K562 (cell line): ENCODE results near the gene SPRY4. TPM values are rescaled to one million over a fixed set of nuclear protein-coding genes. Genes with fewer than 3 reads are reported as not detected.

Source experiments
- ATF1 ChIP-seq, 2 experiments: fragments of 450-650 bp in 1 of 2; IDR thresholded peaks; 2 replicates each; pipeline ENCODE4 v1.6.1; 2016; ENCODE audit warnings: missing compliant biosample characterization in 1 of 2, missing genetic modification characterization in 1 of 2
- CBX3 ChIP-seq, 2 experiments: IDR thresholded peaks; 1 replicate in 1 of 2; 2 replicates in 1 of 2; pipeline ENCODE4 v1.6.1; 2012; ENCODE audit warnings: inconsistent platforms in 2 of 2, low read length in 2 of 2, borderline replicate concordance in 1 of 2, control low read depth in 1 of 2
- FOXK1 ChIP-seq: sonication (generic); formaldehyde crosslinking; IDR thresholded peaks from 2 replicates; pipeline ENCODE4 v1.8.0; 2022; ENCODE audit warnings: missing genetic modification reagents, mild to moderate bottlenecking, borderline replicate concordance
- JUN ChIP-seq, 2 experiments: sonication (generic) in 1 of 2; formaldehyde crosslinking in 1 of 2; IDR thresholded peaks; 2 replicates each; pipeline versions ENCODE4 v1.6.1 to v1.8.0; 2012 to 2022; ENCODE audit warnings: borderline replicate concordance in 2 of 2, mild to moderate bottlenecking in 2 of 2, improper control_type of control experiment in 1 of 2, low read depth in 1 of 2, low read length in 1 of 2, missing genetic modification reagents in 1 of 2
- LARP7 ChIP-seq: fragments of 450-650 bp; IDR thresholded peaks from 2 replicates; pipeline ENCODE4 v1.6.1; 2016
- UBTF ChIP-seq, 2 experiments: IDR thresholded peaks; 2 replicates each; pipeline ENCODE4 v1.6.1; 2012; ENCODE audit warnings: improper control_type of control experiment in 2 of 2, low read depth in 2 of 2, low read length in 2 of 2, borderline replicate concordance in 1 of 2
- ZBED1 ChIP-seq: IDR thresholded peaks from 2 replicates; pipeline ENCODE4 v1.6.1; 2014
- ZNF140 ChIP-seq: fragments of 250-450 bp; sonication (Bioruptor Pico); IDR thresholded peaks from 2 replicates; pipeline ENCODE4 v1.8.0; 2021; ENCODE audit warnings: moderate library complexity, mild to moderate bottlenecking, inconsistent platforms
- ZNF280A ChIP-seq: fragments of 450-650 bp; IDR thresholded peaks from 2 replicates; pipeline ENCODE4 v1.6.1; 2018; ENCODE audit warnings: mild to moderate bottlenecking, low read depth; ENCODE audit not compliant: partially characterized antibody
- ZNF347 ChIP-seq: fragments of 450-650 bp; formaldehyde crosslinking; IDR thresholded peaks from 2 replicates; pipeline ENCODE4 v1.4.0; 2020; ENCODE audit warnings: low read depth, mild to moderate bottlenecking, moderate library complexity
- ZNF785 ChIP-seq: fragments of 250-450 bp; sonication (Bioruptor Pico); IDR thresholded peaks from 2 replicates; pipeline ENCODE4 v1.4.0; 2020; ENCODE audit warnings: mild to moderate bottlenecking
- ZSCAN29 ChIP-seq: fragments of 450-650 bp; IDR thresholded peaks from 2 replicates; pipeline ENCODE4 v1.6.1; 2017
- polyA plus RNA-seq, 8 experiments: library from polyadenylated mRNA; depleted of rRNA in 4 of 8; stranded (reverse) in 5 of 8; unstranded in 3 of 8; fragments of >200 nt; fragmentation: Nextera tagmentation in 2 of 8; fragmentation: Illumina TruSeq in 1 of 8; extraction: Ambion mirVana in 2 of 8; extraction: Trizol in 1 of 8; gene quantifications; 2 replicates each; pipeline versions ENCODE4 v1.2.1 to v1.2.3, GENCODE V29; 2011 to 2014; ENCODE audit warnings: inconsistent platforms in 1 of 8, missing spikeins in 1 of 8
- total RNA-seq, 7 experiments: library from RNA; depleted of rRNA in 6 of 7; stranded (reverse); fragments of >200 nt in 6 of 7; fragmentation: Illumina TruSeq in 2 of 7; extraction: Trizol in 2 of 7; gene quantifications; 2 replicates each; pipeline versions ENCODE4 v1.2.1 to v1.2.3, GENCODE V29; 2011 to 2021; ENCODE audit warnings: low replicate concordance in 1 of 7
- TF ChIP-seq, protein P1 (sequence below): sonication (generic); formaldehyde crosslinking; IDR thresholded peaks from 2 replicates; pipeline ENCODE4 v1.8.0; 2022; ENCODE audit warnings: mild to moderate bottlenecking, missing genetic modification reagents
- TF ChIP-seq, protein P2 (sequence below): fragments of 250-450 bp; sonication (Bioruptor Pico); IDR thresholded peaks from 2 replicates; pipeline ENCODE4 v1.5.0; 2021
- TF ChIP-seq, protein P3 (sequence below): sonication (generic); formaldehyde crosslinking; IDR thresholded peaks from 2 replicates; pipeline ENCODE4 v1.9.0; 2022; ENCODE audit warnings: mild to moderate bottlenecking, missing genetic modification reagents
- TF ChIP-seq, protein P4 (sequence below): fragments of 450-650 bp; IDR thresholded peaks from 2 replicates; pipeline ENCODE4 v1.7.0; 2016; ENCODE audit warnings: borderline replicate concordance
- TF ChIP-seq, protein P5 (sequence below): fragments of 450-650 bp; formaldehyde crosslinking; IDR thresholded peaks from 2 replicates; pipeline ENCODE4 v1.4.0; 2020; ENCODE audit warnings: mild to moderate bottlenecking, moderate library complexity

The SPRY4 gene
- total and polyA plus RNA-seq, 9 of the 15 experiments (the other 6 are each of a cell fraction or from before 2014, with no cell fraction given): 2.6 to 24.2 (median 9.5) TPM

DNA sequence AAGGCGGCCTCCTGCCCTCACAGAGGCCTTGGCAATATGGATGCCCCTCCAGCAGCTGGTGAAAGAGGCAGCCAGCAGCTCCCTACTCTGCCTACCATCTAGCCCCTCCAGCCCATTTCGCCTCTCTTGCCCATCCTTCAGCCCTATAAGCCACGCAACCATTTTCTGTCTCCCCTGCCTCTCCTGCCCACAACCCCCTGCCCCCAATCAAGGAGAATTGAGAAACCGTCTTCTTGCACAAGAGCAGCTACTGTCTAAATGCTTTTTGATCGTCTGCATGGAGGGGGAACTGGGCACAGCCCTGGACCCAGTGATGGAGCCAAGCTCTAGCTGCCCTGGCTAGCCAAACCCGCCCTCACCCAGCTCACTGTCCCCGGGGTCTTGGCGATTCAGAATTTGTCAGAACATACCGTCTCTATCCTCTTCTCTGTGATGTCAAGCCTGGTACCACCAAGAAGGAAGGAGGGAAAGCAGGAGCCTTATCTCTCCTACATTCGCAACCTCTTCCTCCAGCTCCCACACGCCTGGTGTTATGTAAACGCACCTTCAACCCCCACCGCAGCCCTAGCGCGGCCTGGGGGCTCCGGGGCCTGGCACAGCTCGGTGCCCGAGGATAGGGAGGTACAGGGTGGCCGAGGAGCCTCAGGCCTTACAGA, 1.2 kb downstream of the SPRY4 start (continued):
- TF ChIP-seq UBTF (IDR thresholded peaks at IDR 0.05; ENCODE audit: borderline replicate concordance in 1 of 2, low read depth in 2 of 2, low read length in 2 of 2) (no peak), LARP7 (no peak), JUN (IDR thresholded peaks at IDR 0.05; ENCODE audit: borderline replicate concordance, low read depth, low read length) (no peak), JUN (CRISPR knock-in tag; IDR thresholded peaks at IDR 0.05; ENCODE audit: borderline replicate concordance) (0 out of 2 replicates have a peak, but pooled peaks have one; percentile 54), ZNF785 (CRISPR knock-in tag) (no peak), FOXK1 (CRISPR knock-in tag) (no peak), ZNF347 (CRISPR knock-in tag) (no peak), ZSCAN29 (no peak), ATF1 (CRISPR knock-in tag; IDR thresholded peaks at IDR 0.05) (no peak), ATF1 (tag; IDR thresholded peaks at IDR 0.05) (peak; percentile 53), CBX3 (IDR thresholded peaks at IDR 0.05; ENCODE audit: borderline replicate concordance in 1 of 2, low read length in 2 of 2) (0 out of 3 replicates have a peak, but pooled peaks of 1 of the 2 experiments have one; percentile 21), ZNF280A (no peak), ZNF140 (CRISPR knock-in tag) (no peak), ZBED1 (0 out of 2 replicates have a peak, but pooled peaks have one; percentile 60)
- TF ChIP-seq, protein P1, sequence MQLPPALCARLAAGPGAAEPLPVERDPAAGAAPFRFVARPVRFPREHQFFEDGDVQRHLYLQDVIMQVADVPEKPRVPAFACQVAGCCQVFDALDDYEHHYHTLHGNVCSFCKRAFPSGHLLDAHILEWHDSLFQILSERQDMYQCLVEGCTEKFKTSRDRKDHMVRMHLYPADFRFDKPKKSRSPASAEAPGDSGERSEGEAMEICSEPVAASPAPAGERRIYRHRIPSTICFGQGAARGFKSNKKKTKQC (CRISPR knock-in tag): no peak
- TF ChIP-seq, protein P2, sequence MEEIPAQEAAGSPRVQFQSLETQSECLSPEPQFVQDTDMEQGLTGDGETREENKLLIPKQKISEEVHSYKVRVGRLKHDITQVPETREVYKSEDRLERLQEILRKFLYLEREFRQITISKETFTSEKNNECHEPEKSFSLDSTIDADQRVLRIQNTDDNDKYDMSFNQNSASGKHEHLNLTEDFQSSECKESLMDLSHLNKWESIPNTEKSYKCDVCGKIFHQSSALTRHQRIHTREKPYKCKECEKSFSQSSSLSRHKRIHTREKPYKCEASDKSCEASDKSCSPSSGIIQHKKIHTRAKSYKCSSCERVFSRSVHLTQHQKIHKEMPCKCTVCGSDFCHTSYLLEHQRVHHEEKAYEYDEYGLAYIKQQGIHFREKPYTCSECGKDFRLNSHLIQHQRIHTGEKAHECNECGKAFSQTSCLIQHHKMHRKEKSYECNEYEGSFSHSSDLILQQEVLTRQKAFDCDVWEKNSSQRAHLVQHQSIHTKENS (CRISPR knock-in tag): no peak
- TF ChIP-seq, protein P3, sequence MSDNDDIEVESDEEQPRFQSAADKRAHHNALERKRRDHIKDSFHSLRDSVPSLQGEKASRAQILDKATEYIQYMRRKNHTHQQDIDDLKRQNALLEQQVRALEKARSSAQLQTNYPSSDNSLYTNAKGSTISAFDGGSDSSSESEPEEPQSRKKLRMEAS: no peak
- TF ChIP-seq, protein P4, sequence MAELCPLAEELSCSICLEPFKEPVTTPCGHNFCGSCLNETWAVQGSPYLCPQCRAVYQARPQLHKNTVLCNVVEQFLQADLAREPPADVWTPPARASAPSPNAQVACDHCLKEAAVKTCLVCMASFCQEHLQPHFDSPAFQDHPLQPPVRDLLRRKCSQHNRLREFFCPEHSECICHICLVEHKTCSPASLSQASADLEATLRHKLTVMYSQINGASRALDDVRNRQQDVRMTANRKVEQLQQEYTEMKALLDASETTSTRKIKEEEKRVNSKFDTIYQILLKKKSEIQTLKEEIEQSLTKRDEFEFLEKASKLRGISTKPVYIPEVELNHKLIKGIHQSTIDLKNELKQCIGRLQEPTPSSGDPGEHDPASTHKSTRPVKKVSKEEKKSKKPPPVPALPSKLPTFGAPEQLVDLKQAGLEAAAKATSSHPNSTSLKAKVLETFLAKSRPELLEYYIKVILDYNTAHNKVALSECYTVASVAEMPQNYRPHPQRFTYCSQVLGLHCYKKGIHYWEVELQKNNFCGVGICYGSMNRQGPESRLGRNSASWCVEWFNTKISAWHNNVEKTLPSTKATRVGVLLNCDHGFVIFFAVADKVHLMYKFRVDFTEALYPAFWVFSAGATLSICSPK: no peak
- TF ChIP-seq, protein P5, sequence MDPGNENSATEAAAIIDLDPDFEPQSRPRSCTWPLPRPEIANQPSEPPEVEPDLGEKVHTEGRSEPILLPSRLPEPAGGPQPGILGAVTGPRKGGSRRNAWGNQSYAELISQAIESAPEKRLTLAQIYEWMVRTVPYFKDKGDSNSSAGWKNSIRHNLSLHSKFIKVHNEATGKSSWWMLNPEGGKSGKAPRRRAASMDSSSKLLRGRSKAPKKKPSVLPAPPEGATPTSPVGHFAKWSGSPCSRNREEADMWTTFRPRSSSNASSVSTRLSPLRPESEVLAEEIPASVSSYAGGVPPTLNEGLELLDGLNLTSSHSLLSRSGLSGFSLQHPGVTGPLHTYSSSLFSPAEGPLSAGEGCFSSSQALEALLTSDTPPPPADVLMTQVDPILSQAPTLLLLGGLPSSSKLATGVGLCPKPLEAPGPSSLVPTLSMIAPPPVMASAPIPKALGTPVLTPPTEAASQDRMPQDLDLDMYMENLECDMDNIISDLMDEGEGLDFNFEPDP (CRISPR knock-in tag): no peak
